H9 (cell line): ENCODE measurements around the gene NEIL1. TPM values are rescaled to one million over a fixed set of nuclear protein-coding genes. Genes with fewer than 3 reads are reported as not detected.
"Not testable (repeated sequence)": the region's sequence is repeated elsewhere in the genome, so short reads cannot be mapped to it uniquely, and the experiment has no call there.

Experiments used
- DNase-seq: peaks from one replicate; pipeline ENCODE4 v3.0.0-alpha.2; 2017
- H2AFZ ChIP-seq: one replicate; pipeline ENCODE4 v1.6.1; 2013; ENCODE audit warnings: mild to moderate bottlenecking, low read length, control low read depth, moderate library complexity
- H2AK5ac ChIP-seq: 2 replicates; pipeline ENCODE4 v1.6.1; 2013; ENCODE audit warnings: low read length, control low read depth, mixed read lengths; ENCODE audit not compliant: insufficient read length
- H2BK120ac ChIP-seq: one replicate; pipeline ENCODE4 v1.6.1; 2013; ENCODE audit warnings: low read depth, mild to moderate bottlenecking, low read length, control low read depth, inconsistent platforms; ENCODE audit not compliant: poor library complexity, severe bottlenecking
- H2BK12ac ChIP-seq: 2 replicates; pipeline ENCODE4 v1.6.1; 2013; ENCODE audit warnings: low read length, control low read depth, mixed read lengths, low read depth; ENCODE audit not compliant: insufficient read length
- H2BK15ac ChIP-seq: 2 replicates; pipeline ENCODE4 v1.6.1; 2013; ENCODE audit warnings: low read depth, low read length, control low read depth
- H2BK20ac ChIP-seq: one replicate; pipeline ENCODE4 v1.6.1; 2013; ENCODE audit warnings: low read depth, mild to moderate bottlenecking, low read length, control low read depth, inconsistent platforms; ENCODE audit not compliant: poor library complexity, severe bottlenecking
- H2BK5ac ChIP-seq: 2 replicates; pipeline ENCODE4 v1.6.1; 2013; ENCODE audit warnings: low read length, control low read depth, mixed read lengths; ENCODE audit not compliant: insufficient read length
- H3K14ac ChIP-seq: 2 replicates; pipeline ENCODE4 v1.6.1; 2013; ENCODE audit warnings: low read length, control low read depth; ENCODE audit not compliant: insufficient read depth
- H3K18ac ChIP-seq: 2 replicates; pipeline ENCODE4 v1.6.1; 2013; ENCODE audit warnings: low read depth, mild to moderate bottlenecking, mixed read lengths, low read length, control low read depth; ENCODE audit not compliant: insufficient read length
- H3K23ac ChIP-seq: 2 replicates; pipeline ENCODE4 v1.6.1; 2013; ENCODE audit warnings: low read length, control low read depth, mixed read lengths, low read depth; ENCODE audit not compliant: insufficient read length
- H3K23me2 ChIP-seq: 2 replicates; pipeline ENCODE4 v1.6.1; 2013; ENCODE audit warnings: low read depth, mild to moderate bottlenecking, mixed read lengths, low read length, control low read depth; ENCODE audit not compliant: insufficient read length, poor library complexity, severe bottlenecking
- H3K27ac ChIP-seq: 2 replicates; pipeline ENCODE4 v1.5.1; 2013; ENCODE audit warnings: low read length, control low read depth, mixed read lengths, low read depth; ENCODE audit not compliant: insufficient read length
- H3K27me3 ChIP-seq: 2 replicates; pipeline ENCODE4 v1.6.1; 2013; ENCODE audit warnings: low read length, control low read depth, inconsistent platforms; ENCODE audit not compliant: insufficient read depth
- H3K4ac ChIP-seq: 2 replicates; pipeline ENCODE4 v1.6.1; 2013; ENCODE audit warnings: low read depth, mild to moderate bottlenecking, control low read depth, inconsistent platforms, low read length, moderate library complexity
- H3K4me1 ChIP-seq: 2 replicates; pipeline ENCODE4 v1.6.1; 2013; ENCODE audit warnings: low read length, control low read depth, inconsistent platforms; ENCODE audit not compliant: insufficient read depth
- H3K4me2 ChIP-seq: 2 replicates; pipeline ENCODE4 v1.6.1; 2013; ENCODE audit warnings: low read length, control low read depth, mixed read lengths; ENCODE audit not compliant: insufficient read length, insufficient read depth
- H3K56ac ChIP-seq: 2 replicates; pipeline ENCODE4 v1.6.1; 2013; ENCODE audit warnings: low read depth, mild to moderate bottlenecking, mixed read lengths, low read length, control low read depth; ENCODE audit not compliant: insufficient read length
- H3K79me1 ChIP-seq: 2 replicates; pipeline ENCODE4 v1.6.1; 2013; ENCODE audit warnings: low read depth, mild to moderate bottlenecking, moderate library complexity, low read length, control low read depth, inconsistent platforms; ENCODE audit not compliant: insufficient read depth, poor library complexity, severe bottlenecking
- H3K79me2 ChIP-seq: 2 replicates; pipeline ENCODE4 v1.6.1; 2013; ENCODE audit warnings: low read length, control low read depth, inconsistent platforms; ENCODE audit not compliant: insufficient read depth
- H3K9ac ChIP-seq: 2 replicates; pipeline ENCODE4 v1.6.1; 2013; ENCODE audit warnings: low read length, control low read depth, mixed read lengths; ENCODE audit not compliant: insufficient read length; ENCODE audit errors: extremely low read depth
- H3K9me3 ChIP-seq: one replicate; pipeline ENCODE4 v1.6.1; 2013; ENCODE audit warnings: low read depth, low read length, inconsistent platforms; ENCODE audit not compliant: control insufficient read depth
- H3T11ph ChIP-seq: one replicate; pipeline ENCODE4 v1.6.1; 2013; ENCODE audit warnings: mild to moderate bottlenecking, low read length, control low read depth, inconsistent platforms
- H4K20me1 ChIP-seq: one replicate; pipeline ENCODE4 v1.6.1; 2013; ENCODE audit not compliant: control insufficient read depth, insufficient read length, insufficient read depth
- H4K5ac ChIP-seq: 2 replicates; pipeline ENCODE4 v1.6.1; 2013; ENCODE audit warnings: low read depth, mild to moderate bottlenecking, mixed read lengths, low read length, control low read depth; ENCODE audit not compliant: insufficient read length
- H4K8ac ChIP-seq: replicated peaks from 2 replicates; pipeline ENCODE4 v1.6.1; 2013; ENCODE audit warnings: low read length, control low read depth, mixed read lengths, low read depth; ENCODE audit not compliant: insufficient read length
- H4K91ac ChIP-seq: 2 replicates; pipeline ENCODE4 v1.6.1; 2013; ENCODE audit warnings: low read depth, mild to moderate bottlenecking, moderate library complexity, mixed read lengths, low read length, control low read depth; ENCODE audit not compliant: insufficient read length
- H3K27ac Mint-ChIP-seq, 3 experiments: 2 replicates in 2 of 3; 3 replicates in 1 of 3; pipeline ENCODE4 v1.8.0; 2020 to 2021; ENCODE audit warnings: mixed read lengths in 3 of 3, mild to moderate bottlenecking in 1 of 3, moderate library complexity in 1 of 3
- H3K27me3 Mint-ChIP-seq: 2 replicates; pipeline ENCODE4 v1.8.0; 2021; ENCODE audit warnings: low read depth, mild to moderate bottlenecking, moderate library complexity, mixed read lengths
- H3K36me3 Mint-ChIP-seq, 3 experiments: 2 replicates in 2 of 3; 3 replicates in 1 of 3; pipeline ENCODE4 v1.8.0; 2020 to 2021; ENCODE audit warnings: low read depth in 3 of 3, mixed read lengths in 3 of 3; ENCODE audit not compliant: insufficient read depth in 1 of 3
- H3K4me1 Mint-ChIP-seq, 2 experiments: 2 replicates each; pipeline ENCODE4 v1.8.0; 2020; ENCODE audit warnings: mixed read lengths in 2 of 2
- H3K4me3 Mint-ChIP-seq, 2 experiments: 2 replicates in 1 of 2; 3 replicates in 1 of 2; pipeline ENCODE4 v1.8.0; 2020 to 2021; ENCODE audit warnings: mild to moderate bottlenecking in 2 of 2, mixed read lengths in 2 of 2, moderate library complexity in 1 of 2
- H3K9me3 Mint-ChIP-seq, 2 experiments: 2 replicates in 1 of 2; 3 replicates in 1 of 2; pipeline ENCODE4 v1.8.0; 2020; ENCODE audit warnings: mild to moderate bottlenecking in 2 of 2, mixed read lengths in 2 of 2, moderate library complexity in 1 of 2
- CTCF ChIP-seq: fragments of 200-600 bp; sonication (generic); conservative IDR thresholded peaks from 3 replicates; pipeline ENCODE4 v1.8.0; 2021; ENCODE audit warnings: antibody characterized with exemption, mild to moderate bottlenecking
- WGBS: extraction: QIAGEN DNeasy Blood & Tissue Kit; methylation state at CpG from one replicate; pipeline ENCODE4 v1.1.7; 2013; ENCODE audit warnings: missing lambda C conversion rate, low lambda C conversion rate, mixed read lengths; ENCODE audit not compliant: insufficient read length; ENCODE audit errors: extremely low coverage; 5-methylcytosine and 5-hydroxymethylcytosine counted together
- total RNA-seq: library from RNA; stranded (reverse); gene quantifications from 2 replicates; pipeline ENCODE4 v1.2.1, GENCODE V29; 2021

Gene NEIL1
- total RNA-seq, 1 experiment from 2014 or later: 16.5 TPM

- Mint-ChIP-seq H3K4me3 (no peak overlapping the region), H3K27me3 (no peaks in the 10 kb centered on the region), H3K27ac (no peak overlapping the region), H3K9me3 (no peaks in the 10 kb centered on the region), H3K4me1 (no peaks in the 10 kb centered on the region), H3K36me3 (peaks cover 40 to 88% (median 85%) of the 10 kb centered on the region in 3 experiments; a peak in 6 of 7 replicates)
- no peak overlapping the region for H3K18ac ChIP-seq
- H2BK120ac ChIP-seq: no peak overlapping the region
- H3K56ac ChIP-seq: no peak overlapping the region
- no peak overlapping the region for H3K9ac ChIP-seq
- H4K20me1 ChIP-seq: no peaks in the 10 kb centered on the region
- no CpG with 5 or more reads among the region's 4 CpGs for WGBS
- H3K79me1 ChIP-seq: no peaks in the 10 kb centered on the region
- no peak overlapping the region for H4K8ac ChIP-seq
- no peaks in the 10 kb centered on the region for H3K4me1 ChIP-seq
- no peak overlapping the region for H2BK5ac ChIP-seq
- no peak overlapping the region for H3K4ac ChIP-seq
- no peaks in the 10 kb centered on the region for H3K27me3 ChIP-seq
- H2BK15ac ChIP-seq: no peak overlapping the region
- H3K23ac ChIP-seq: no peak overlapping the region
- H3K79me2 ChIP-seq: no peaks in the 10 kb centered on the region
- H2AK5ac ChIP-seq: no peak overlapping the region
- H3K23me2 ChIP-seq: no peaks in the 10 kb centered on the region
- H3T11ph ChIP-seq: no peak overlapping the region
- H3K9me3 ChIP-seq: no peaks in the 10 kb centered on the region
- H4K5ac ChIP-seq: no peak overlapping the region
- no peak overlapping the region for H2BK20ac ChIP-seq
- no peak overlapping the region for H3K27ac ChIP-seq
- DNase-seq: no peak
- no peak for TF ChIP-seq CTCF
- H2BK12ac ChIP-seq: no peak overlapping the region
- no peak overlapping the region for H3K14ac ChIP-seq
- H3K4me2 ChIP-seq: no peak overlapping the region
- H2AFZ ChIP-seq: no peak overlapping the region
- H4K91ac ChIP-seq: no peak overlapping the region
Observed at GRCh38 chr15:75380773-75381172, 33.9 kb downstream of the NEIL1 start.

- not testable (repeated sequence) for H3K18ac ChIP-seq, H4K5ac ChIP-seq, H3K23me2 ChIP-seq, H3K79me2 ChIP-seq, H2BK120ac ChIP-seq, H2BK5ac ChIP-seq, H2BK12ac ChIP-seq, H3K4me1 ChIP-seq, H3K9me3 Mint-ChIP-seq, H3K14ac ChIP-seq, H2BK15ac ChIP-seq, H3K56ac ChIP-seq, H2AK5ac ChIP-seq, H2BK20ac ChIP-seq, H3K27me3 ChIP-seq, H4K91ac ChIP-seq, H3K4me3 Mint-ChIP-seq, H2AFZ ChIP-seq, H3K27me3 Mint-ChIP-seq, H3K4ac ChIP-seq, H3K27ac ChIP-seq, H3T11ph ChIP-seq, H3K4me2 ChIP-seq, H4K8ac ChIP-seq, H3K79me1 ChIP-seq, DNase-seq, H3K23ac ChIP-seq, H3K4me1 Mint-ChIP-seq, H3K9me3 ChIP-seq, H4K20me1 ChIP-seq, H3K9ac ChIP-seq
- WGBS: no CpG with 5 or more reads among the region's 5 CpGs
- H3K27ac Mint-ChIP-seq: 0 out of 7 replicates have a peak overlapping the region, but pooled peaks of 1 of the 3 experiments have one; percentile 20
- H3K36me3 Mint-ChIP-seq: peaks cover 41 to 91% (median 87%) of the 10 kb centered on the region in 3 experiments; a peak in 6 of 7 replicates
Observed at GRCh38 chr15:75383986-75384385, 37.1 kb downstream of the NEIL1 start.
